GOT3 (cell line): ENCODE data around the gene OR4P4.

ENCODE experiments used
- DNase-seq: peaks from one replicate; lab custom pipeline; 2025; ENCODE audit warnings: mixed read lengths; lab: John Stamatoyannopoulos, UW

Gene OR4P4

GRCh38 chr11:55634813-55635212, at the start of gene OR4P4:
OR4P4 (plus strand) TSS chr11:55635113.
- DNase-seq: no peak

GRCh38 chr11:55607545-55607944, 27.4 kb upstream of the OR4P4 start, which contains the start of gene OR4C11:
OR4C11 (minus strand) TSS chr11:55607645; CDS start chr11:55604373, 3,272 bp downstream.
- no peak for DNase-seq

DNA sequence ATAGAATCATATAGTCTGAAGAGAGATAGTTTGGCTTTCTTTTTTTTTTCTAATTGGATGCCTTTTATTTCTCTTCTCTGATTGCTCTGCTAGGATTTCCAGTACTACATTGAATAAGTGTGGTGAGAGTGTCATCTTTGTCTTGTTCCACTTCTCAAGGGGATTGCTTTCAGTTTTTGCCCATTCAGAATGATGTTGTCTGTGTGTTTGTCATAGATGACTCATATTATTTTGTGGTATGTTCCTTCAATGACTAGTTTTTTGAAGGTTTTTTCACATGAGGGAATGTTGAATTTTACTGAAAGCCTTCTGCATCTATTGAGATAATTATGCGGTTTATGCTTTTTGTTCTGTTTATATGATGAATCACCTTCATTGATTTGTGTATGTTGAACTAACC, 10.4 kb upstream of the OR4P4 start:
- no peak for DNase-seq

DNA sequence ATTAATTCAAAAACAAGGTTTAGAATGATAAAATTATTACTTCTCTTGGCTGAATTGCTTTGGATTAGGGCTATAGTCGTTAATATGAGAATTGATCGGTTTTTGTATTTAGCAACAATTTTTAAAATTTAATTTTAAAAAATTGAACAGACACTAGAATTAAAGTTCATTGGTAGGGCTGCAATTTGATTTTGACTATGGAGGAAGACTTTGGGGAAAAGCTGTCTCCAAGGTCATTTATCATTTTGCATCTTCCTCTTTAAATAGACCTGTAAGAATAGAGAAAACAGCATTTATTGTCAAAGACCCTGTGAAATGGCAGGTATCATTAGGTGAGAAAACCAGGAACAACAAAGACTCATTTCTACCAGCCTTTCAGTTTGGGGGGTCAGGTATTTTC, 13.1 kb downstream of the OR4P4 start, which contains the start of gene OR4S2:
Gene OR4S2 (plus strand): TSS at position 301 of the 400 bp plus-strand sequence. CDS start 2,577 bp downstream, outside the sequence.
- no peak for DNase-seq

GRCh38 chr11:55652560-55652959, 17.6 kb downstream of the OR4P4 start:
- DNase-seq: no peak

DNA sequence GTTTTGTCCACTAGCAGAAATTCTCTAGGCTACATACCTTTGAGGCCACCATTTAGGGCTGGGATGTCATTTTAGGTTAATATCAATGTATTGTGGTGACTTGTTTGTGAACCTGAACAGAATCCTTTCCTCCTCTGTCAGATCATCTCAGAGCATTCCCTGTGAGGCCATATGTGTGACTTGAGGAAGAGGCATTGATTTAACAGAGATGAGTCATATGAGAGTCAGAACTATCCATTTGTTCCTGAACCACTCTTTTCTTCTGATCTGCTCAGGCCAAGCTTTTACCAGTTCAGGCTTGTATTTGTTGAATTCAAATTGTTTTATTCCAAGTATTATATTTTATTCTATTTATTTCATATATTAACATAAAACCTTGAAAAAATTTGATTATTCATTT, 20.2 kb downstream of the OR4P4 start:
- no peak for DNase-seq

DNA sequence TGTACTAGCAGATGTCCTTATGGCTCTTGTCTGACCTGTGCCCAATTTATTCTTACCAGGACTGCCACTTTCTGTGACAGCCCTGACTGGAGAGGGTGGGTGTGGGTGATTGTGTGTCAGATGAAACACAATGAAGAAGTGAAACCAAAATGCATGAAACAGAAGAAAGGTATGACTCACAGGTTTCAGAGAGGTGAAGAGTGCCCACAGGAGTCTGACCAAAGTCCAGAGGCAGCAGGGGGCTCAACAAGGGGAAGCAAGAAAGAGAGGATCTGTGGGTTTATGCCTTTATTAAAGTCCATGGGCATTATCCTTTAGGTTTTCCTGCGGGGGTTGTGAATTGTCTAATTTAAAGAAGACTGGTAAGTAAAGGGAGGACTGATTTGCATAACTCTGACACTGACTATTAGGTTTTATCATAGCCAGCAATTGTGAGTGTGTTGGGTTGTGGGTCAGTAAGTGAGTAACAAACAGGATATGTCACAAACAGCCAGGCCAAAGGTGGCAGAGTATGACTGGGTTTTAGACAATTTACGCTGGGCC, 23.2 kb downstream of the OR4P4 start:
- DNase-seq: no peak

GRCh38 chr11:55658608-55659007, 23.7 kb downstream of the OR4P4 start:
- no peak for DNase-seq

GRCh38 chr11:55661901-55662300, 27.0 kb downstream of the OR4P4 start, which contains the start of gene OR4C6:
OR4C6 (plus strand) TSS chr11:55662201; CDS start chr11:55665167, 2,966 bp downstream.
- DNase-seq: no peak

- no peak for DNase-seq
Observed at GRCh38 chr11:55669376-55669775, 34.5 kb downstream of the OR4P4 start.

DNA sequence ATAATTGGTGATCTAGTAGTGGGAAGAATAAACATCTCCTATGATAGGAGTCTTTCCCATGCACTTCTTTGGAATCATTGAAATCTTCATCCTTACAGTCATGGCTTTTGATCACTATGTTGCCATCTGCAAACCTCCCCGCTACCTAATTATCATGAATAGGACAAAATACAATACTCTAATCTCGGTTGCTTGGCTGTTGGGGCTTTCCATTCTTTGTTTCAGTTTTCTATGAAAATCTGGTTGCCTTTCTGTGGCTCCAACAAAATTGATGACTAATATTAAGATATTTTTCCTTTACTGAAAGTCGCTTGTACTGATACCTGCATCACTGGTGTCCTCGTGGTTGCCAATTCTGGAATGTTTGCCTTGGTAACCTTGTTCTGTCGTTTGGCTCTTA, 38.9 kb downstream of the OR4P4 start:
- DNase-seq: no peak
